Measurements from ENCODE around the gene KSR1.

DNA sequence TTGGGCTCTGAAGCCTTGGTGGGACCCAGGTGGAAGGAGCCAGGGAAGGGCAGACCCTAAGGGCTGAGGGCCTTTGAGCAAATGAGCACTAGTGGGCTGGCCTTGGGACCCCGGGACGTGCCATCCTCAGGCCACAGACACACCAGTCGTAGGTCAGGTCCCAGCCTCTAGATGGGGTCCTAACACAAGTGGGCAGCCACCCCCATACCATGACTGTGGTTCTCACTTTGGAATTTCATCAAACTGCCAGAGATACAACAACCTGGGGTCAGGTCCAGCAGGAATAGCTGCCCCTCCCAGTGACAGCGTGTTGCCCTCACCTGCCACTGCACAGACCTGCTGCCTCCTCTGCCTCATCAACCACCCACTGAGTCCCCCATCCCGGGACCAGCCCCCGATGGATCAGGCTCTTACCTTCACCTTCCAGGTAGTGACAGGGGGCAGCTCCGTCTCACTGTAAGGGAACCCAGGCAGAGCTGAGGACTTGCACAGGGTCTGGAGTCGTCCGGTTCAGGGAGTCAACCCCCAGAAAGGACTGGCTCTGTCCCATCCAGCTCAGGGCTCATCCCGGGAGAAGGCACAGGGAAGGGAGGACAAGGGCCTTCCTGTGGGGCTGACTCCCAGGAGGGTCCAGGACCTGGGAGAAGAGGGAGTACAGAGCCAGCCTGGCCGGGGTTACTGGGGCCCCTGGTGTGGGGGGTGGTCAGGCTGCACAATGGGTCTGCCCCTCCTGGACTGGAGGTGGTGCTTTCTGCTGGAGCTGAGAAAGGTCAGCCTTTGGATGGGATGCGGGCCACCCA, 214.7 kb downstream of the KSR1 start:
- TF ChIP-seq, protein P1, sequence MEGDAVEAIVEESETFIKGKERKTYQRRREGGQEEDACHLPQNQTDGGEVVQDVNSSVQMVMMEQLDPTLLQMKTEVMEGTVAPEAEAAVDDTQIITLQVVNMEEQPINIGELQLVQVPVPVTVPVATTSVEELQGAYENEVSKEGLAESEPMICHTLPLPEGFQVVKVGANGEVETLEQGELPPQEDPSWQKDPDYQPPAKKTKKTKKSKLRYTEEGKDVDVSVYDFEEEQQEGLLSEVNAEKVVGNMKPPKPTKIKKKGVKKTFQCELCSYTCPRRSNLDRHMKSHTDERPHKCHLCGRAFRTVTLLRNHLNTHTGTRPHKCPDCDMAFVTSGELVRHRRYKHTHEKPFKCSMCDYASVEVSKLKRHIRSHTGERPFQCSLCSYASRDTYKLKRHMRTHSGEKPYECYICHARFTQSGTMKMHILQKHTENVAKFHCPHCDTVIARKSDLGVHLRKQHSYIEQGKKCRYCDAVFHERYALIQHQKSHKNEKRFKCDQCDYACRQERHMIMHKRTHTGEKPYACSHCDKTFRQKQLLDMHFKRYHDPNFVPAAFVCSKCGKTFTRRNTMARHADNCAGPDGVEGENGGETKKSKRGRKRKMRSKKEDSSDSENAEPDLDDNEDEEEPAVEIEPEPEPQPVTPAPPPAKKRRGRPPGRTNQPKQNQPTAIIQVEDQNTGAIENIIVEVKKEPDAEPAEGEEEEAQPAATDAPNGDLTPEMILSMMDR (IDR thresholded peaks at IDR 0.05): no peak
- TF ChIP-seq POLR2A (IDR thresholded peaks at IDR 0.05): no peak
- TF ChIP-seq POLR2AphosphoS5 (IDR thresholded peaks at IDR 0.05): no peak

Data from breast epithelium (tissue), 3 donors.